ENCODE measurements around the gene CPAMD8.
"Not testable (repeated sequence)": the region's sequence is repeated elsewhere in the genome, so short reads cannot be mapped to it uniquely, and the experiment has no call there.

The CPAMD8 gene

GRCh38 chr19:16943942-16944625 lies 82.5 kb downstream of the CPAMD8 start:
- Histone ChIP-seq H3K27ac (ENCODE audit: low read depth, low read length) (no peak overlapping the region), H3K4me1 (ENCODE audit: insufficient read depth, low read length) (no peaks in the 10 kb centered on the region), H3K9me3 (ENCODE audit: low read length) (no peaks in the 10 kb centered on the region), H3K36me3 (ENCODE audit: insufficient read depth, low read length) (no peaks in the 10 kb centered on the region), H3K9ac (ENCODE audit: low read length) (no peak overlapping the region), H3K4me3 (ENCODE audit: low read depth in 1 of 2, low read length in 2 of 2) (no peak overlapping the region), H3K27me3 (ENCODE audit: control insufficient read depth in 1 of 2, insufficient read depth in 2 of 2, low read length in 2 of 2) (no peaks in the 10 kb centered on the region)

- not testable (repeated sequence) for H3K27me3 ChIP-seq (ENCODE audit: control insufficient read depth in 1 of 2, insufficient read depth in 2 of 2, low read length in 2 of 2); H3K4me3 ChIP-seq (ENCODE audit: low read depth in 1 of 2, low read length in 2 of 2); H3K27ac ChIP-seq (ENCODE audit: low read depth, low read length); H3K36me3 ChIP-seq (ENCODE audit: insufficient read depth, low read length); H3K4me1 ChIP-seq (ENCODE audit: insufficient read depth, low read length); H3K9me3 ChIP-seq (ENCODE audit: low read length); H3K9ac ChIP-seq (ENCODE audit: low read length)
Measured at GRCh38 chr19:16943090-16943489, 83.5 kb downstream of the CPAMD8 start.

DNA sequence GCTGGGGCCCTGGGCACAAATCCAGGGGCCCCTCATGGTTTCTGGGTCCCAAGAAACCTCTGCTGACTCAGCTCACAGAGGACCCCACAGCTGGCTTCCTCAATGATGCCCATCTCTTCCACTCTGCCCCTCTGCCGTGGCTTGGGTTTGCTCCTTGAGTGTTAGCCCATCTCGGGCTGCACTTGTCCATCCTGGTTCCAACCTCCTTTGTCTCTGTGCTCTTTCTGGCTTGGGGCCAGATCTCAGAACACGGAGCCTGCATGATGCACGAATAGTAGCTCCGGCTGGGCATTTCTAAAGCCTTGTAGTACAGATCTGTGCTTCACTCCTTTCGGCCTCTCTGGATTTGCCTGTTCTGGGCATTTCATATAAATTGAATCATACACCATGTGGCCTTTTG lies 84.0 kb downstream of the CPAMD8 start:
- Histone ChIP-seq H3K27me3 (ENCODE audit: control insufficient read depth in 1 of 2, insufficient read depth in 2 of 2, low read length in 2 of 2) (no peaks in the 10 kb centered on the region), H3K9ac (ENCODE audit: low read length) (no peak overlapping the region), H3K36me3 (ENCODE audit: insufficient read depth, low read length) (no peaks in the 10 kb centered on the region), H3K9me3 (ENCODE audit: low read length) (no peaks in the 10 kb centered on the region), H3K4me3 (ENCODE audit: low read depth in 1 of 2, low read length in 2 of 2) (no peak overlapping the region), H3K27ac (ENCODE audit: low read depth, low read length) (no peak overlapping the region), H3K4me1 (ENCODE audit: insufficient read depth, low read length) (no peaks in the 10 kb centered on the region)

GRCh38 chr19:16940626-16941025 lies 86.0 kb downstream of the CPAMD8 start:
- Histone ChIP-seq H3K36me3 (ENCODE audit: insufficient read depth, low read length) (no peaks in the 10 kb centered on the region), H3K27me3 (ENCODE audit: control insufficient read depth in 1 of 2, insufficient read depth in 2 of 2, low read length in 2 of 2) (no peaks in the 10 kb centered on the region), H3K4me3 (ENCODE audit: low read depth in 1 of 2, low read length in 2 of 2) (no peak overlapping the region), H3K4me1 (ENCODE audit: insufficient read depth, low read length) (no peaks in the 10 kb centered on the region), H3K27ac (ENCODE audit: low read depth, low read length) (no peak overlapping the region), H3K9me3 (ENCODE audit: low read length) (no peaks in the 10 kb centered on the region), H3K9ac (ENCODE audit: low read length) (no peak overlapping the region)

GRCh38 chr19:16940063-16940462 lies 86.5 kb downstream of the CPAMD8 start:
- not testable (repeated sequence) for H3K36me3 ChIP-seq (ENCODE audit: insufficient read depth, low read length); H3K27ac ChIP-seq (ENCODE audit: low read depth, low read length); H3K27me3 ChIP-seq (ENCODE audit: control insufficient read depth in 1 of 2, insufficient read depth in 2 of 2, low read length in 2 of 2); H3K9me3 ChIP-seq (ENCODE audit: low read length); H3K9ac ChIP-seq (ENCODE audit: low read length); H3K4me3 ChIP-seq (ENCODE audit: low read depth in 1 of 2, low read length in 2 of 2); H3K4me1 ChIP-seq (ENCODE audit: insufficient read depth, low read length)

DNA sequence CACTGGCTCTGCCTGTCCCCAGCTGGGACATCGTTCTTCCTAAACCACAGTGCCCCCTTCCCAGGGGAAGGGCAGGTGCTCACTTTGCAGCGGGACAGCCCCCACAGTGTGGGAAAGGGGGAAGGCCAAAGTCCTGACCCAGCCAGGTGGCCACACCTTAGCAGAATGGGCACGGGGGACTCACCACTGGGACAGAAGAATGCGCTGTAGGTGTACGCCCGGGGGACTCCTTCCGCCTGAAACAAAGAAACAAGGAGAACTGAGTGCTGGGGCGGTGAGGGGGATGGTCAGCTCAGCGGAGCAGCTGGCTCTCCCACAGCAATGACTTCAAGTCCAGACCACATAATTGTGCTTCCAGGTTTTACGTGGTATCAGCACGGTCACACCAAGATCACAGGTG lies 88.4 kb downstream of the CPAMD8 start:
- Histone ChIP-seq H3K9me3 (ENCODE audit: low read length) (no peaks in the 10 kb centered on the region), H3K27ac (ENCODE audit: low read depth, low read length) (no peak overlapping the region), H3K4me3 (ENCODE audit: low read depth in 1 of 2, low read length in 2 of 2) (no peak overlapping the region), H3K4me1 (ENCODE audit: insufficient read depth, low read length) (no peaks in the 10 kb centered on the region), H3K27me3 (ENCODE audit: control insufficient read depth in 1 of 2, insufficient read depth in 2 of 2, low read length in 2 of 2) (no peaks in the 10 kb centered on the region), H3K9ac (ENCODE audit: low read length) (no peak overlapping the region), H3K36me3 (ENCODE audit: insufficient read depth, low read length) (no peaks in the 10 kb centered on the region)

GRCh38 chr19:16937796-16938195 lies 88.8 kb downstream of the CPAMD8 start:
- not testable (repeated sequence) for H3K9me3 ChIP-seq (ENCODE audit: low read length); H3K4me1 ChIP-seq (ENCODE audit: insufficient read depth, low read length); H3K27me3 ChIP-seq (ENCODE audit: control insufficient read depth in 1 of 2, insufficient read depth in 2 of 2, low read length in 2 of 2); H3K4me3 ChIP-seq (ENCODE audit: low read depth in 1 of 2, low read length in 2 of 2); H3K9ac ChIP-seq (ENCODE audit: low read length); H3K36me3 ChIP-seq (ENCODE audit: insufficient read depth, low read length); H3K27ac ChIP-seq (ENCODE audit: low read depth, low read length)

DNA sequence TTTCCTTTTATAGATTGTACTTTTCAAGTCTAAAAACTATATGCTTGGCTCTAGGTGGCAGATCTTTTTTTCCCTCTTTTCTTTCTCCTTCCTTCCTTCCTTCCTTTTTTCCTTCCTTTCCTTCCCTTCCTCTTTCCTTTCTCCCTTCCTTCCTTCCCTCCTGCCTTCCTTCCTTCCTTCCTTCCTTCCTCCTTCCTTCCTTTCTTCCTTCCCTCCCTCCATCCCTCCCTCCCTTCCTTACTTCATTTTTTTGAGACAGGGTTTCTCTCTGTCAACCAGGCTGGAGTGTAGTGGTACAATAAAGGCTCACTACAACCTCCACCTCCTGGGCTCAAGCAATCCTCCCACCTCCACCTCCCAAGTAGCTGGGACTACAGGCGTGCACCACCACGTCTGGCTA lies 89.7 kb downstream of the CPAMD8 start:
- Histone ChIP-seq H3K4me3 (ENCODE audit: low read depth in 1 of 2, low read length in 2 of 2) (no peak overlapping the region), H3K36me3 (ENCODE audit: insufficient read depth, low read length) (no peaks in the 10 kb centered on the region)

GRCh38 chr19:16934489-16934888 lies 92.1 kb downstream of the CPAMD8 start:
- Histone ChIP-seq H3K27me3 (ENCODE audit: control insufficient read depth in 1 of 2, insufficient read depth in 2 of 2, low read length in 2 of 2) (no peaks in the 10 kb centered on the region), H3K4me1 (ENCODE audit: insufficient read depth, low read length) (no peaks in the 10 kb centered on the region), H3K9me3 (ENCODE audit: low read length) (no peaks in the 10 kb centered on the region), H3K4me3 (ENCODE audit: low read depth in 1 of 2, low read length in 2 of 2) (no peak overlapping the region), H3K27ac (ENCODE audit: low read depth, low read length) (no peak overlapping the region), H3K9ac (ENCODE audit: low read length) (no peak overlapping the region), H3K36me3 (ENCODE audit: insufficient read depth, low read length) (no peaks in the 10 kb centered on the region)

More for the DNA sequence above, 89.7 kb downstream of the CPAMD8 start:
- no peaks in the 10 kb centered on the region for H3K4me1 ChIP-seq (ENCODE audit: insufficient read depth, low read length)
- H3K9me3 ChIP-seq (ENCODE audit: low read length), result no peaks in the 10 kb centered on the region
- no peak overlapping the region for H3K9ac ChIP-seq (ENCODE audit: low read length)
- no peak overlapping the region for H3K27ac ChIP-seq (ENCODE audit: low read depth, low read length)
- H3K27me3 ChIP-seq (ENCODE audit: control insufficient read depth in 1 of 2, insufficient read depth in 2 of 2, low read length in 2 of 2), result no peaks in the 10 kb centered on the region

DNA sequence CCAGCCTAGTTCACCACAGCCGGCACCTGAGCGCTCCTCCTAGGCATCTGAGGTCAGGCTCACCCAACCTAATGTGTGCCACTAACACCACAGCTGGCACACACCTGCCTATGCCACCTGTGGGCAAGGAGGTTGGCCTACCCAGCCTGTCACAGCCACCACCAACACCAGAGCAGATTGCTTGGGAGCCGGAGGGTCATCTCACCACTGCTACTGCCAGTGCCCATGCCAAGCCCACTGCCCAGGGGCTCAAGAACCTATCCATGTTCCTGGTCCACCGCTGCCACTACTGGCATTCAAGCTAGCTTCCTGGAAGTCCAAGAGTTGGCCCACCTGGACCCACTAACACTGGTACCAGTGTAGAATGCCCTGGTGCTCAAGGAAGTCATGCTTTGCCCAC lies 95.3 kb downstream of the CPAMD8 start:
- Histone ChIP-seq H3K9me3 (ENCODE audit: low read length) (no peaks in the 10 kb centered on the region), H3K4me3 (ENCODE audit: low read depth in 1 of 2, low read length in 2 of 2) (no peak overlapping the region), H3K36me3 (ENCODE audit: insufficient read depth, low read length) (no peaks in the 10 kb centered on the region), H3K27me3 (ENCODE audit: control insufficient read depth in 1 of 2, insufficient read depth in 2 of 2, low read length in 2 of 2) (no peaks in the 10 kb centered on the region), H3K4me1 (ENCODE audit: insufficient read depth, low read length) (no peaks in the 10 kb centered on the region), H3K9ac (ENCODE audit: low read length) (no peak overlapping the region), H3K27ac (ENCODE audit: low read depth, low read length) (no peak overlapping the region)

DNA sequence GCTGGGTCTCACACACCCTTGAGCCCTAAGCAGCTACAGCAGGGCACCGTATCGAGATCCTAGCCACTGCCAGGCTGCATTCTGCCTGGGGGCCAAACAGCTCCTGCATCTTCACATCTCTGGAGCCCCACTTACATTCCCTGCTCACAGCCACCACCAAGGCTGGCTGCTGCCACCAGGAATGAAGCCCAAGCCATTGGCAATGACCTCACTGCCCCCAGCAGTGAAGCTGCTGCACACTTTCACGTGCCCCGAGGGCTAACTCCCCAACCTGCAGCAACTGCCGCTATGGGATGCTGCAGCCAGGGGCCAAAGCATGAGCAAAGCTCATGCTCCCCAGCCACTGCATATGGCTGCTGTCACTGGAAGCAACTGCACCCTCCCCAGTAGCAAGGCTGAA lies 95.9 kb downstream of the CPAMD8 start:
- Histone ChIP-seq H3K4me1 (ENCODE audit: insufficient read depth, low read length) (no peaks in the 10 kb centered on the region), H3K4me3 (ENCODE audit: low read depth in 1 of 2, low read length in 2 of 2) (no peak overlapping the region), H3K36me3 (ENCODE audit: insufficient read depth, low read length) (no peaks in the 10 kb centered on the region), H3K27ac (ENCODE audit: low read depth, low read length) (no peak overlapping the region), H3K9ac (ENCODE audit: low read length) (no peak overlapping the region), H3K27me3 (ENCODE audit: control insufficient read depth in 1 of 2, insufficient read depth in 2 of 2, low read length in 2 of 2) (no peaks in the 10 kb centered on the region), H3K9me3 (ENCODE audit: low read length) (no peaks in the 10 kb centered on the region)

DNA sequence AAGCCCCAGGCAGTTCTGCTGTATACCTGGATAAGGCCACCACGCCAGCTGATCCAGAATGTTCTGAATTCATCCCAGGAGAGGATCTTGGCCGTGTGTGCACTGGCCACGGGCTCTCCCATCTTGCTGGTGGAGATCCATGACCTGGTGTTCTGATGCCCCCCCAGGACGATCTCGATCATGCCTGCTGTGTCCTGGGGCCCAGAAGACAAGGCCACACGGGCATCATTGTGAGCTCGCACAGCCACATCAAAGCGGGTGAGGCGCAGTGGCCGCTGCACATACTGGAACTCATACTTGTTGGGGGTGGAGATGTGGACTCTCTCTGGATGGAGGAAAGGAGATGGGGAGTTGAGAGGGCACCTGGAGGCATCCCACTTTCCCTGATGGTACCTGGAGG lies 97.7 kb downstream of the CPAMD8 start:
- no peak overlapping the region for H3K9ac ChIP-seq (ENCODE audit: low read length)
- H3K36me3 ChIP-seq (ENCODE audit: insufficient read depth, low read length), result no peaks in the 10 kb centered on the region
- H3K9me3 ChIP-seq (ENCODE audit: low read length), result no peaks in the 10 kb centered on the region
- H3K27me3 ChIP-seq (ENCODE audit: control insufficient read depth in 1 of 2, insufficient read depth in 2 of 2, low read length in 2 of 2), result no peaks in the 10 kb centered on the region
- no peak overlapping the region for H3K27ac ChIP-seq (ENCODE audit: low read depth, low read length)
- no peak overlapping the region for H3K4me3 ChIP-seq (ENCODE audit: low read depth in 1 of 2, low read length in 2 of 2)
- H3K4me1 ChIP-seq (ENCODE audit: insufficient read depth, low read length), result no peaks in the 10 kb centered on the region
